ENCODE data around the gene HOXC11. TPM values are rescaled to one million over a fixed set of nuclear protein-coding genes. Genes with fewer than 3 reads are reported as not detected.

HOXC11 gene
- total RNA-seq, 1 donor from 2014 or later: not detected

- H3K27me3 Mint-ChIP-seq (ENCODE audit: unreplicated experiment): peaks cover 96% of the 10 kb centered on the region
- no peaks in the 10 kb centered on the region for H3K9me3 Mint-ChIP-seq (ENCODE audit: unreplicated experiment)
- H3K4me3 Mint-ChIP-seq (ENCODE audit: unreplicated experiment): peak overlapping the region; percentile 73
- TF ChIP-seq, protein P1, sequence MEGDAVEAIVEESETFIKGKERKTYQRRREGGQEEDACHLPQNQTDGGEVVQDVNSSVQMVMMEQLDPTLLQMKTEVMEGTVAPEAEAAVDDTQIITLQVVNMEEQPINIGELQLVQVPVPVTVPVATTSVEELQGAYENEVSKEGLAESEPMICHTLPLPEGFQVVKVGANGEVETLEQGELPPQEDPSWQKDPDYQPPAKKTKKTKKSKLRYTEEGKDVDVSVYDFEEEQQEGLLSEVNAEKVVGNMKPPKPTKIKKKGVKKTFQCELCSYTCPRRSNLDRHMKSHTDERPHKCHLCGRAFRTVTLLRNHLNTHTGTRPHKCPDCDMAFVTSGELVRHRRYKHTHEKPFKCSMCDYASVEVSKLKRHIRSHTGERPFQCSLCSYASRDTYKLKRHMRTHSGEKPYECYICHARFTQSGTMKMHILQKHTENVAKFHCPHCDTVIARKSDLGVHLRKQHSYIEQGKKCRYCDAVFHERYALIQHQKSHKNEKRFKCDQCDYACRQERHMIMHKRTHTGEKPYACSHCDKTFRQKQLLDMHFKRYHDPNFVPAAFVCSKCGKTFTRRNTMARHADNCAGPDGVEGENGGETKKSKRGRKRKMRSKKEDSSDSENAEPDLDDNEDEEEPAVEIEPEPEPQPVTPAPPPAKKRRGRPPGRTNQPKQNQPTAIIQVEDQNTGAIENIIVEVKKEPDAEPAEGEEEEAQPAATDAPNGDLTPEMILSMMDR (IDR thresholded peaks at IDR 0.05): no peak
- no peak for DNase-seq (ENCODE audit: extremely low spot score, unreplicated experiment)
- H3K4me1 Mint-ChIP-seq (ENCODE audit: unreplicated experiment): peaks cover 31% of the 10 kb centered on the region
- H3K36me3 Mint-ChIP-seq (ENCODE audit: unreplicated experiment): peaks cover 2% of the 10 kb centered on the region
- peak overlapping the region; percentile 73 for H3K27ac Mint-ChIP-seq (ENCODE audit: unreplicated experiment)
These were observed 22.7 kb downstream of the HOXC11 start for GRCh38 chr12:53995378-53996239.

- peak overlapping the region; percentile 73 for H3K4me3 Mint-ChIP-seq (ENCODE audit: unreplicated experiment)
- peaks cover 96% of the 10 kb centered on the region for H3K27me3 Mint-ChIP-seq (ENCODE audit: unreplicated experiment)
- H3K27ac Mint-ChIP-seq (ENCODE audit: unreplicated experiment): no peak overlapping the region
- DNase-seq (ENCODE audit: extremely low spot score, unreplicated experiment): no peak
- peaks cover 2% of the 10 kb centered on the region for H3K36me3 Mint-ChIP-seq (ENCODE audit: unreplicated experiment)
- TF ChIP-seq, protein P1 (IDR thresholded peaks at IDR 0.05): no peak
- H3K4me1 Mint-ChIP-seq (ENCODE audit: unreplicated experiment): peaks cover 31% of the 10 kb centered on the region
- no peaks in the 10 kb centered on the region for H3K9me3 Mint-ChIP-seq (ENCODE audit: unreplicated experiment)
These were observed 23.6 kb downstream of the HOXC11 start for GRCh38 chr12:53996240-53997203.

- DNase-seq (ENCODE audit: extremely low spot score, unreplicated experiment): no peak
- H3K4me3 Mint-ChIP-seq (ENCODE audit: unreplicated experiment): no peak overlapping the region
- peaks cover 96% of the 10 kb centered on the region for H3K27me3 Mint-ChIP-seq (ENCODE audit: unreplicated experiment)
- H3K27ac Mint-ChIP-seq (ENCODE audit: unreplicated experiment): no peak overlapping the region
- no peaks in the 10 kb centered on the region for H3K9me3 Mint-ChIP-seq (ENCODE audit: unreplicated experiment)
- peaks cover 2% of the 10 kb centered on the region for H3K36me3 Mint-ChIP-seq (ENCODE audit: unreplicated experiment)
- TF ChIP-seq, protein P1 (IDR thresholded peaks at IDR 0.05): no peak
- H3K4me1 Mint-ChIP-seq (ENCODE audit: unreplicated experiment): peaks cover 33% of the 10 kb centered on the region
These were observed 24.5 kb downstream of the HOXC11 start for GRCh38 chr12:53997204-53998109.

DNA sequence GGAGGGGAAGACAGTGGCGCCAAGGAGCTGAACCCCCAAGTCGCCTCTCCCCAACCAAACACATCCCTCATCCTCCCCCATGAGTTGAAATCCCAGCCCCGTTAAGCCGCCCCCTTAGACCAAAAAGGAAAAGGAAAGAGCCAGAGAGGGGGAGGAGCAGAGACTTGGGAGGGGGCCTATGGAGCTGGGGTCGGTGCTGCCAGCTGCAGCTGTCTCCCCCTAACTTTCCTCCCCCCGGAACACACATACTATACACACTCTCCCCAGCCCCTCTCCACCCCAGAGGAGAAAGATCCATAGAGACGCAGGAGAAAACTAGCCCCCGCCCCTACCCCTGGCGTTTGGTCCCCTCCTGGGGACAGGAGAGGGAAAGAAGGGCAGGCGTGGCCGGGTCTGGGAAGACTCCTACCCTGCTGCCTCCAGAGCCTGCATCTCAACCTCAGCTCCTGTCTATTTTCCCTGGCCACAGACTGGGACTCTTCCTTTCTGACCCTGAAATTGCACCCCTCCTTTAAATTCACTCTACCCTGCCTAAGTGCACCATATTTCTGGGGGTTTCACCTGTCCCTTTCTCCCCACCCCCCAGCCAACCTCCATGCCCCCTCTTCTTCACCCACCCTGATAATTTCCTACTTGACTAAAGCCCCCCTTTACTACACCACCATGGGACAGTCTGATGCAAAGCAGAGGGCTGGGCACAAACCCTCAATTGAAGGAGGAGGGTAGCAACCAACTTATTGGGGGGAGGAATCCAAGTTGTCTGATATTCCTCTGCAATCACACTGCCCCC lies 25.4 kb downstream of the HOXC11 start:
- no peak for DNase-seq (ENCODE audit: extremely low spot score, unreplicated experiment)
- Mint-ChIP-seq H3K9me3 (ENCODE audit: unreplicated experiment) (no peaks in the 10 kb centered on the region), H3K4me3 (ENCODE audit: unreplicated experiment) (no peak overlapping the region), H3K36me3 (ENCODE audit: unreplicated experiment) (peaks cover 2% of the 10 kb centered on the region), H3K4me1 (ENCODE audit: unreplicated experiment) (peaks cover 34% of the 10 kb centered on the region), H3K27ac (ENCODE audit: unreplicated experiment) (no peak overlapping the region), H3K27me3 (ENCODE audit: unreplicated experiment) (peaks cover 96% of the 10 kb centered on the region)
- TF ChIP-seq, protein P1 (IDR thresholded peaks at IDR 0.05): no peak
